ENCODE measurements around the gene CCR8. TPM values are rescaled to one million over a fixed set of nuclear protein-coding genes. Genes with fewer than 3 reads are reported as not detected.

Gene CCR8
- total RNA-seq, 4 donors from 2014 or later = 0.22 TPM; not detected in 3

GRCh38 chr3:39327053-39327745 is 2.3 kb upstream of the CCR8 start:
- WGBS, 2 donors = 79 to 87% methylated on average over 4 of the region's 4 CpGs
- Histone ChIP-seq H3K4me3 (no peak overlapping the region), H3K27ac (no peak overlapping the region), H3K4me1 (no peaks in the 10 kb centered on the region), H3K27me3 (no peaks in the 10 kb centered on the region), H3K36me3 (no peaks in the 10 kb centered on the region), H3K9me3 (no peaks in the 10 kb centered on the region)
- DNase-seq = no peak
- intact Hi-C loops (cut with DNase I) = no loop called here
- TF ChIP-seq CTCF (IDR thresholded peaks at IDR 0.05) (no peak), POLR2A (IDR thresholded peaks at IDR 0.05) (no peak)

GRCh38 chr3:39327746-39328349 is 1.7 kb upstream of the CCR8 start:
- WGBS, 2 donors = 65% methylated on average over 4 of the region's 4 CpGs
- no peaks in the 10 kb centered on the region for H3K9me3 ChIP-seq
- TF ChIP-seq POLR2A (IDR thresholded peaks at IDR 0.05) = no peak
- TF ChIP-seq CTCF (IDR thresholded peaks at IDR 0.05) = no peak
- H3K36me3 ChIP-seq = no peaks in the 10 kb centered on the region
- H3K4me3 ChIP-seq = no peak overlapping the region
- intact Hi-C loops (cut with DNase I) = no loop called here
- no peaks in the 10 kb centered on the region for H3K4me1 ChIP-seq
- no peak for DNase-seq
- H3K27ac ChIP-seq = no peak overlapping the region
- no peaks in the 10 kb centered on the region for H3K27me3 ChIP-seq

- no peaks in the 10 kb centered on the region for H3K27me3 ChIP-seq
- H3K36me3 ChIP-seq = no peaks in the 10 kb centered on the region
- intact Hi-C loops (cut with DNase I) = no loop called here
- H3K27ac ChIP-seq = no peak overlapping the region
- no peak overlapping the region for H3K4me3 ChIP-seq
- DNase-seq = no peak
- TF ChIP-seq CTCF (IDR thresholded peaks at IDR 0.05) = no peak
- TF ChIP-seq POLR2A (IDR thresholded peaks at IDR 0.05) = no peak
- H3K9me3 ChIP-seq = no peaks in the 10 kb centered on the region
- no peaks in the 10 kb centered on the region for H3K4me1 ChIP-seq
These were observed 1.3 kb downstream of the CCR8 start for GRCh38 chr3:39330824-39331223.

- Histone ChIP-seq H3K9me3 (no peaks in the 10 kb centered on the region), H3K27ac (no peak overlapping the region), H3K27me3 (no peaks in the 10 kb centered on the region), H3K4me1 (no peaks in the 10 kb centered on the region), H3K4me3 (no peak overlapping the region), H3K36me3 (no peaks in the 10 kb centered on the region)
- intact Hi-C loops (cut with DNase I) = no loop called here
- WGBS, 2 donors = 89 to 100% methylated on average over 3 to 4 of the region's 4 CpGs
- TF ChIP-seq POLR2A (IDR thresholded peaks at IDR 0.05) (no peak), CTCF (IDR thresholded peaks at IDR 0.05) (no peak)
- DNase-seq = no peak
These were observed 3.0 kb downstream of the CCR8 start for GRCh38 chr3:39332525-39332924.

GRCh38 chr3:39333607-39334006 is 4.1 kb downstream of the CCR8 start:
- DNase-seq = no peak
- Histone ChIP-seq H3K27ac (no peak overlapping the region), H3K4me1 (no peaks in the 10 kb centered on the region), H3K36me3 (no peaks in the 10 kb centered on the region), H3K4me3 (no peak overlapping the region), H3K9me3 (no peaks in the 10 kb centered on the region), H3K27me3 (no peaks in the 10 kb centered on the region)
- intact Hi-C loops (cut with DNase I) = no loop called here
- TF ChIP-seq CTCF (IDR thresholded peaks at IDR 0.05) (no peak), POLR2A (IDR thresholded peaks at IDR 0.05) (no peak)

Measured in esophagus squamous epithelium (tissue), 5 donors.